Measurements from ENCODE around the gene GBP4. TPM values are rescaled to one million over a fixed set of nuclear protein-coding genes. Genes with fewer than 3 reads are reported as not detected.

The GBP4 gene
- total and polyA plus RNA-seq, 2 of the 4 experiments (the other 2 are of a cell fraction) = not detected

GRCh38 chr1:89206373-89206772, 7.6 kb upstream of the GBP4 start:
- H3K27ac ChIP-seq (ENCODE audit: insufficient read depth, low read length) = no peak overlapping the region
- H3K9me1 ChIP-seq (ENCODE audit: insufficient read depth, low read length) = no peaks in the 10 kb centered on the region
- no peaks in the 10 kb centered on the region for H3K27me3 ChIP-seq (ENCODE audit: control insufficient read depth, insufficient read depth, low read length)
- WGBS, 2 experiments (ENCODE audit: extremely low coverage in 2 of 2, insufficient read length in 1 of 2) = no CpG with 5 or more reads among the region's 3 CpGs
- H2BK15ac ChIP-seq (ENCODE audit: low read depth, low read length) = no peak overlapping the region
- no peak overlapping the region for H3K18ac ChIP-seq (ENCODE audit: low read depth, low read length)
- H2BK5ac ChIP-seq (ENCODE audit: low read depth, low read length, poor library complexity, severe bottlenecking) = no peak overlapping the region
- no peaks in the 10 kb centered on the region for H4K20me1 ChIP-seq (ENCODE audit: insufficient read depth, low read length)
- no peak overlapping the region for H3K23ac ChIP-seq (ENCODE audit: low read depth, low read length)
- DNase-seq (no peak), ATAC-seq (ENCODE audit: low read depth) (no peak)
- peaks cover 3% of the 10 kb centered on the region; the same call in 1 of the 2 replicates for H3K9me3 ChIP-seq (ENCODE audit: control insufficient read depth, insufficient read depth, low read length)
- H4K91ac ChIP-seq (ENCODE audit: insufficient read depth, low read depth, low read length) = no peak overlapping the region
- TF ChIP-seq MAFK (IDR thresholded peaks at IDR 0.05; ENCODE audit: low read depth, low read length) (no peak), MAZ (IDR thresholded peaks at IDR 0.05; ENCODE audit: borderline replicate concordance, low read depth, low read length) (no peak), RFX5 (IDR thresholded peaks at IDR 0.05; ENCODE audit: low read depth, low read length) (no peak), NFE2L2 (IDR thresholded peaks at IDR 0.05; ENCODE audit: low read depth, low read length) (no peak), RCOR1 (IDR thresholded peaks at IDR 0.05; ENCODE audit: insufficient replicate concordance, low read length) (no peak), CTCF (conservative IDR thresholded peaks at IDR 0.05; ENCODE audit: low read depth, low read length) (no peak), ELK1 (IDR thresholded peaks at IDR 0.05; ENCODE audit: borderline replicate concordance, low read depth, low read length) (no peak), USF2 (IDR thresholded peaks at IDR 0.05; ENCODE audit: low read depth, low read length) (no peak), CHD1 (IDR thresholded peaks at IDR 0.05; ENCODE audit: low read depth, low read length) (no peak), RAD21 (IDR thresholded peaks at IDR 0.05; ENCODE audit: low read length) (no peak), SMC3 (IDR thresholded peaks at IDR 0.05; ENCODE audit: low read depth, low read length) (no peak), POLR2A (IDR thresholded peaks at IDR 0.05; ENCODE audit: low read depth, low read length) (no peak), FOS (IDR thresholded peaks at IDR 0.05; ENCODE audit: low read depth, low read length) (no peak), MXI1 (IDR thresholded peaks at IDR 0.05; ENCODE audit: borderline replicate concordance, low read depth, low read length) (no peak), BHLHE40 (IDR thresholded peaks at IDR 0.05; ENCODE audit: low read depth, low read length) (no peak)
- no peaks in the 10 kb centered on the region for H3K79me1 ChIP-seq (ENCODE audit: low read depth in 1 of 2, low read length in 2 of 2)
- H2AK9ac ChIP-seq (replicated peaks; ENCODE audit: low read depth, low read length, poor library complexity) = no peak overlapping the region
- no peak overlapping the region for H3K14ac ChIP-seq (replicated peaks; ENCODE audit: low read depth, low read length)
- CTCF ChIA-PET = no interaction called here
- no peak overlapping the region for H2AFZ ChIP-seq (replicated peaks; ENCODE audit: low read length, poor library complexity)
- no peak overlapping the region for H2BK120ac ChIP-seq (ENCODE audit: low read depth, low read length)
- in situ Hi-C loops (cut with MboI; ENCODE audit: low sequenced_read_pairs) = no loop called here
- no peaks in the 10 kb centered on the region for H3K36me3 ChIP-seq (ENCODE audit: control insufficient read depth, insufficient read depth, low read length)
- intact Hi-C loops (cut with micrococcal nuclease) = no loop called here
- no peak overlapping the region for H2BK20ac ChIP-seq (ENCODE audit: low read depth, low read length)
- H2AK5ac ChIP-seq (ENCODE audit: low read depth, low read length) = no peak overlapping the region
- no TSS peak for BruUV-seq (replicated peaks)
- no peak overlapping the region for H3K4me2 ChIP-seq (ENCODE audit: low read depth, low read length)
- POLR2A ChIA-PET (ENCODE audit: unreplicated experiment) = no interaction called here
- no peaks in the 10 kb centered on the region for H3K4me1 ChIP-seq (ENCODE audit: control insufficient read depth, insufficient read depth, low read length)
- H3K4me3 ChIP-seq (ENCODE audit: insufficient read depth, low read depth, low read length) = no peak overlapping the region
- H4K8ac ChIP-seq (ENCODE audit: low read depth in 2 of 2, low read length in 2 of 2) = no peak overlapping the region
- no peak overlapping the region for H3K4ac ChIP-seq (ENCODE audit: low read depth, low read length)
- dilution Hi-C loops (cut with HindIII; ENCODE audit: low sequenced_read_pairs, unreplicated experiment) = no loop called here
- no peak overlapping the region for H3K9ac ChIP-seq (ENCODE audit: low read depth, low read length)
- no peak overlapping the region for H4K5ac ChIP-seq (ENCODE audit: low read depth, low read length)
- no peak overlapping the region for H3K56ac ChIP-seq (ENCODE audit: extremely low read depth, insufficient read depth, low read length)
